Astrocyte (in vitro differentiated cells and primary cell): ENCODE measurements around the gene SSU72. TPM values are rescaled to one million over a fixed set of nuclear protein-coding genes. Genes with fewer than 3 reads are reported as not detected.
A peak's percentile ranks its signal among the peaks of the same experiment; 100 is the strongest.

Experiments used
- DNase-seq: peaks from one replicate; pipeline ENCODE4 v3.0.0-alpha.2; 2010; ENCODE audit warnings: low read depth
- FAIRE-seq: peaks from 2 replicates; lab custom pipeline; 2011; peaks lifted over from hg19 to GRCh38; lab: Jason Lieb, UNC
- H2AFZ ChIP-seq: 2 replicates; pipeline ENCODE4 v1.6.0; 2012; ENCODE audit warnings: low read depth, low read length, inconsistent platforms
- H3K27ac ChIP-seq: 2 replicates; pipeline ENCODE4 v1.5.1; 2011; ENCODE audit warnings: low read depth, low read length, inconsistent platforms
- H3K27me3 ChIP-seq: 2 replicates; pipeline ENCODE4 v1.6.0; 2011; ENCODE audit warnings: low read length, inconsistent platforms; ENCODE audit not compliant: insufficient read depth
- H3K36me3 ChIP-seq: 2 replicates; pipeline ENCODE4 v1.5.1; 2011; ENCODE audit warnings: low read length, inconsistent platforms; ENCODE audit not compliant: insufficient read depth
- H3K4me1 ChIP-seq: 2 replicates; pipeline ENCODE4 v1.5.1; 2011; ENCODE audit warnings: low read length, inconsistent platforms; ENCODE audit not compliant: insufficient read depth
- H3K4me2 ChIP-seq: 2 replicates; pipeline ENCODE4 v1.6.0; 2012; ENCODE audit warnings: low read length, inconsistent platforms
- H3K4me3 ChIP-seq: 2 replicates; pipeline ENCODE4 v1.5.1; 2011; ENCODE audit warnings: low read depth, mild to moderate bottlenecking, low read length, inconsistent platforms; ENCODE audit not compliant: insufficient read depth
- H3K79me2 ChIP-seq: 2 replicates; pipeline ENCODE4 v1.6.0; 2012; ENCODE audit warnings: mild to moderate bottlenecking, low read length, inconsistent platforms; ENCODE audit not compliant: insufficient read depth
- H3K9ac ChIP-seq: 2 replicates; pipeline ENCODE4 v1.6.0; 2012; ENCODE audit warnings: mild to moderate bottlenecking, low read length, inconsistent platforms
- H3K9me3 ChIP-seq: 2 replicates; pipeline ENCODE4 v1.5.1; 2012; ENCODE audit warnings: low read depth, mild to moderate bottlenecking, low read length, inconsistent platforms; ENCODE audit not compliant: insufficient read depth
- H4K20me1 ChIP-seq: 2 replicates; pipeline ENCODE4 v1.6.0; 2012; ENCODE audit warnings: low read length, inconsistent platforms; ENCODE audit not compliant: insufficient read depth
- H3K27ac Mint-ChIP-seq: one replicate; pipeline ENCODE4 v1.8.0; 2021; ENCODE audit warnings: mild to moderate bottlenecking, mixed read lengths; ENCODE audit not compliant: unreplicated experiment
- H3K27me3 Mint-ChIP-seq: one replicate; pipeline ENCODE4 v1.8.0; 2021; ENCODE audit warnings: low read depth, mixed read lengths; ENCODE audit not compliant: unreplicated experiment
- H3K36me3 Mint-ChIP-seq: one replicate; pipeline ENCODE4 v1.8.0; 2021; ENCODE audit warnings: low read depth, mixed read lengths; ENCODE audit not compliant: unreplicated experiment
- H3K4me1 Mint-ChIP-seq: one replicate; pipeline ENCODE4 v1.8.0; 2021; ENCODE audit warnings: low read depth, mixed read lengths; ENCODE audit not compliant: unreplicated experiment
- H3K4me3 Mint-ChIP-seq: one replicate; pipeline ENCODE4 v1.8.0; 2021; ENCODE audit warnings: mild to moderate bottlenecking, moderate library complexity, mixed read lengths; ENCODE audit not compliant: unreplicated experiment
- H3K9me3 Mint-ChIP-seq: one replicate; pipeline ENCODE4 v1.8.0; 2021; ENCODE audit warnings: mild to moderate bottlenecking, mixed read lengths; ENCODE audit not compliant: unreplicated experiment
- EZH2 ChIP-seq: IDR thresholded peaks from 2 replicates; pipeline ENCODE4 v1.6.1; 2012; ENCODE audit warnings: mild to moderate bottlenecking, low read length, inconsistent platforms; ENCODE audit not compliant: insufficient read depth
- total RNA-seq: library from RNA; stranded (reverse); gene quantifications from 2 replicates; pipeline ENCODE4 v1.2.1, GENCODE V29; 2021
- TF ChIP-seq, protein P1 (sequence below): IDR thresholded peaks from 2 replicates; pipeline ENCODE4 v1.5.1; 2011; ENCODE audit warnings: low read depth, mild to moderate bottlenecking, inconsistent platforms, low read length, moderate library complexity; ENCODE audit not compliant: insufficient read depth

SSU72 gene
- total RNA-seq, 1 donor from 2014 or later: 145 TPM

DNA sequence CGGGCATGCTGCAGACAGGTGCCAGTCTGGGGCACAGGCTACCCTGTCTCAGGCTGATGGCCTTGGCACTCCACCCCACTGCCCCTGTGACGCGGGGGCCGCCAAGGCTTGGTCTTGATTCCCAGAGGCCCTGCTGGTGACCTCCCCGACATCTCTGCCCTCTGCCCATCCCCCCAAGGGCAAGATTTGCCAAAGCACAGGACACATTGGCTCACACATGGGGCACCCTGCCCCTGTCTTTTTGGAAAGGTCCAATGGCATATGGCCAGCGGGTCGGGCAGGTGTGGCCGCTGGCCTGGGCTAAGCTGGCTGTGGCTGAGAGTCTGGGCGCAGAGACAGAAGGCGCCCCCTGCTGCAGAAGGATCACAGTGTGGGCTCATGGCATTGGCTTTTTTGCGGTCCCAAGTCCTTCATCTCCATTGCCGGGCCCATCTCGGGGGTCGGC lies 45.3 kb upstream of the SSU72 start:
- no peak for DNase-seq
- no peak for FAIRE-seq
- Mint-ChIP-seq H3K27ac (no peak overlapping the region), H3K9me3 (no peaks in the 10 kb centered on the region), H3K36me3 (peaks cover 4% of the 10 kb centered on the region), H3K4me3 (no peak overlapping the region), H3K27me3 (no peaks in the 10 kb centered on the region), H3K4me1 (peaks cover 15% of the 10 kb centered on the region)
- H2AFZ ChIP-seq: no peak overlapping the region
- H3K4me1 ChIP-seq: peaks cover 18% of the 10 kb centered on the region
- H3K27ac ChIP-seq: no peak overlapping the region
- H3K9me3 ChIP-seq: no peaks in the 10 kb centered on the region
- no peak overlapping the region for H3K9ac ChIP-seq
- TF ChIP-seq, protein P1, sequence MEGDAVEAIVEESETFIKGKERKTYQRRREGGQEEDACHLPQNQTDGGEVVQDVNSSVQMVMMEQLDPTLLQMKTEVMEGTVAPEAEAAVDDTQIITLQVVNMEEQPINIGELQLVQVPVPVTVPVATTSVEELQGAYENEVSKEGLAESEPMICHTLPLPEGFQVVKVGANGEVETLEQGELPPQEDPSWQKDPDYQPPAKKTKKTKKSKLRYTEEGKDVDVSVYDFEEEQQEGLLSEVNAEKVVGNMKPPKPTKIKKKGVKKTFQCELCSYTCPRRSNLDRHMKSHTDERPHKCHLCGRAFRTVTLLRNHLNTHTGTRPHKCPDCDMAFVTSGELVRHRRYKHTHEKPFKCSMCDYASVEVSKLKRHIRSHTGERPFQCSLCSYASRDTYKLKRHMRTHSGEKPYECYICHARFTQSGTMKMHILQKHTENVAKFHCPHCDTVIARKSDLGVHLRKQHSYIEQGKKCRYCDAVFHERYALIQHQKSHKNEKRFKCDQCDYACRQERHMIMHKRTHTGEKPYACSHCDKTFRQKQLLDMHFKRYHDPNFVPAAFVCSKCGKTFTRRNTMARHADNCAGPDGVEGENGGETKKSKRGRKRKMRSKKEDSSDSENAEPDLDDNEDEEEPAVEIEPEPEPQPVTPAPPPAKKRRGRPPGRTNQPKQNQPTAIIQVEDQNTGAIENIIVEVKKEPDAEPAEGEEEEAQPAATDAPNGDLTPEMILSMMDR: no peak
- no peak for TF ChIP-seq EZH2
- H3K4me3 ChIP-seq: no peak overlapping the region
- peaks cover 29% of the 10 kb centered on the region for H3K79me2 ChIP-seq
- peaks cover 70% of the 10 kb centered on the region for H4K20me1 ChIP-seq
- no peaks in the 10 kb centered on the region for H3K27me3 ChIP-seq
- H3K4me2 ChIP-seq: no peak overlapping the region
- H3K36me3 ChIP-seq: peaks cover 3% of the 10 kb centered on the region

DNA sequence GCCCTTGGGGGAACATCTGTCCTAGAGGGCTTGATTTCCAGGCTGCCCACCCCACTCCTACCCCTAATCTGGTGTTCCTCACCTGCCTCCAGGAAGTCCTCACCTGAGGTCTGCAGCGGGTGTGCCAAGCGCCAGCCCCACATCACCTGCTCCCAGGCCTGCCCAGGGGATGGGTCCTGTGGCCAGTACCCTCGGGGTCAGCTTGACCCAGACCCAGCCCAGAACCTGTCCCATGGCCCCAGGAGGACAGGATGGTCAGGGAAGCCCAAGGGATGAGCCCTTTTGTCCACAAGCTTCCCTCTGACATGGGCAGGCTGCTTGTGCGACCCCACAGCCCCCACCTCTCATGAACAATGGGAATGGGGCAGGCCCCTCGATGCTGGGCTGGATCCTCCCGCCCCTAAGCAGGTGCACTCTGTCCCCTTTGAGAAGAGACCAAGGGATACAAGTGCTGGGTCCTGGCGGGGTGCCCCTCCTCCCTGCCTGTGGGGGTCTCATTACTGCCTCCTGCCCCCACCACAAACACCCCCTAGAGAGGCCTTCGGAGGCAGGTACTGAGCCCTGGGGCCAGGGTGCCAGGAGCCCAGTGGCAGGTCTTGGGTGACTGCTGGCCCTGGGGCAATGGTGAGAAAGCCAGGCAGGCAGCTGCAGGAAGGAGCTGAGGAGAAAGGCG lies 43.9 kb upstream of the SSU72 start:
- no peak overlapping the region for H2AFZ ChIP-seq
- no peak overlapping the region for H3K4me3 ChIP-seq
- no peaks in the 10 kb centered on the region for H3K27me3 ChIP-seq
- Mint-ChIP-seq H3K36me3 (peaks cover 4% of the 10 kb centered on the region), H3K27me3 (no peaks in the 10 kb centered on the region), H3K4me3 (no peak overlapping the region), H3K27ac (no peak overlapping the region), H3K9me3 (no peaks in the 10 kb centered on the region), H3K4me1 (peaks cover 18% of the 10 kb centered on the region)
- no peaks in the 10 kb centered on the region for H3K9me3 ChIP-seq
- no peak for DNase-seq
- TF ChIP-seq EZH2: no peak
- TF ChIP-seq, protein P1: no peak
- H3K79me2 ChIP-seq: peaks cover 41% of the 10 kb centered on the region
- H4K20me1 ChIP-seq: peaks cover 78% of the 10 kb centered on the region
- H3K9ac ChIP-seq: no peak overlapping the region
- peaks cover 3% of the 10 kb centered on the region for H3K36me3 ChIP-seq
- H3K27ac ChIP-seq: no peak overlapping the region
- FAIRE-seq: no peak
- peaks cover 32% of the 10 kb centered on the region for H3K4me1 ChIP-seq
- no peak overlapping the region for H3K4me2 ChIP-seq

DNA sequence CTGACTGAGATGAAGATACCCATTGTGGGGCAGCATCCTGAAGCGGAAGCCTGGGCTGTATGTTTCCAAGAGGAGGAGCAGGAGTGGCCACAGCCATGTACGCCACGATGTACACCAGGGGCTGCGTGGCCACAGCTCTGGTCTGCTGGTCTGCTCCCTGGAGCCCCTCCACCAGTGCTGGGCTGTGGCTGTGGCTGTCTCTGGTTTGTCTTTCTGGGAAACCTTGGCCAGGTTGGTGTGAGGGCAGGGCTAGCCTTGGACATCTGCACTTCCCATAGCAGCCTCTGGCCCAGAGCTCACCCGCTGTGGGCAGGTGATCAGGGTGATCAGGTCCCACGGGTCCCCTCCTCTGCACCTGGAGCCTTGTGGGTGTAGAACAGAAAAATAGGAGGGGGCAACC lies 43.3 kb upstream of the SSU72 start:
- H3K27ac Mint-ChIP-seq: no peak overlapping the region
- H3K27me3 Mint-ChIP-seq: no peaks in the 10 kb centered on the region
- Histone ChIP-seq H3K9ac (no peak overlapping the region), H3K4me2 (no peak overlapping the region), H3K79me2 (peaks cover 45% of the 10 kb centered on the region), H4K20me1 (peaks cover 80% of the 10 kb centered on the region), H3K27me3 (no peaks in the 10 kb centered on the region), H3K4me3 (no peak overlapping the region), H3K9me3 (no peaks in the 10 kb centered on the region), H3K36me3 (peaks cover 3% of the 10 kb centered on the region), H3K4me1 (peaks cover 33% of the 10 kb centered on the region), H3K27ac (no peak overlapping the region), H2AFZ (no peak overlapping the region)
- no peak for DNase-seq
- peak overlapping the region; percentile 92 for H3K4me3 Mint-ChIP-seq
- FAIRE-seq: no peak
- TF ChIP-seq, protein P1: no peak
- TF ChIP-seq EZH2: no peak
- H3K4me1 Mint-ChIP-seq: peaks cover 18% of the 10 kb centered on the region
- H3K9me3 Mint-ChIP-seq: no peaks in the 10 kb centered on the region
- peaks cover 4% of the 10 kb centered on the region for H3K36me3 Mint-ChIP-seq
